ENCODE measurements around the gene BCLAF3.
A peak's percentile ranks its signal among the peaks of the same experiment; 100 is the strongest.

The BCLAF3 gene

DNA sequence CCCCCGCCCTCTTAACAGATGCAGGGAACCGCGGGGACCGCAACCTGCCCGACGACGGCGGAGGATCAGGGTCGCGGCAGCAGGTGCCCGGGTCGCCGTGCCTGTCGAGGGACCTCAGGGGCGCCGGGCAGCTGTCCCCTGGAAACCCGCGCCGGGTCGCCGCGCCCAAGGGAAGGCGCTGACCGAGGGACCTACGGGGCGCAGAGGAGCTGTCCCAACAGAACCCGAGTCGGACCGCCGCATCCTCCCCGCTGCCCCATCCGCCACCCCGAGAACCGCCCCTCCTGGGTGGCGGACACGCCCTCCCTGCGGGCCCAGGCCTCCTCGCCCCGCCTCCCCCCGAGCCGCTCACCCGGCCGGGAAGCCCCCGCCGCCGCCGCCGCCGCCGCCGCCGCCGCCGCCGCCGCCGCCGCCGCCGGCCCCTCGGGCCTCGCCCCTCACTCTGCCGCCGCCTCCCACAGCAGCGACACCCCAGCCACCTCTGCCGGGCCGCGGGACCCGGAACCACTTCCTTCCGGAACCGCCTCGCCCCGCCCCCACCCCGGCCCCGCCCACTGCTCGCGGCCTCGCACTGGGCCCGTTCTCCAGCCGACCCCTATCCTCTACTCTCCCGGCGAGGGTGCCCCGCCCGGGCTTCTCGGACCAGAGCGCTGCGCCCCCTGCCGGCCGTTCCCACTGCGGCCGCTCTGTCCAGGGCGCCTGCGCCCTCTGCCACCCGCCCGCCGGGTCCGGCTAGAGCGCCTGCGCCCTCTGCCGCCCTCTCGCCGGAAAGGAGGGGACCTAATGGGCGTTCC lies at the start of gene BCLAF3 (continued):
- TF ChIP-seq, protein P1, sequence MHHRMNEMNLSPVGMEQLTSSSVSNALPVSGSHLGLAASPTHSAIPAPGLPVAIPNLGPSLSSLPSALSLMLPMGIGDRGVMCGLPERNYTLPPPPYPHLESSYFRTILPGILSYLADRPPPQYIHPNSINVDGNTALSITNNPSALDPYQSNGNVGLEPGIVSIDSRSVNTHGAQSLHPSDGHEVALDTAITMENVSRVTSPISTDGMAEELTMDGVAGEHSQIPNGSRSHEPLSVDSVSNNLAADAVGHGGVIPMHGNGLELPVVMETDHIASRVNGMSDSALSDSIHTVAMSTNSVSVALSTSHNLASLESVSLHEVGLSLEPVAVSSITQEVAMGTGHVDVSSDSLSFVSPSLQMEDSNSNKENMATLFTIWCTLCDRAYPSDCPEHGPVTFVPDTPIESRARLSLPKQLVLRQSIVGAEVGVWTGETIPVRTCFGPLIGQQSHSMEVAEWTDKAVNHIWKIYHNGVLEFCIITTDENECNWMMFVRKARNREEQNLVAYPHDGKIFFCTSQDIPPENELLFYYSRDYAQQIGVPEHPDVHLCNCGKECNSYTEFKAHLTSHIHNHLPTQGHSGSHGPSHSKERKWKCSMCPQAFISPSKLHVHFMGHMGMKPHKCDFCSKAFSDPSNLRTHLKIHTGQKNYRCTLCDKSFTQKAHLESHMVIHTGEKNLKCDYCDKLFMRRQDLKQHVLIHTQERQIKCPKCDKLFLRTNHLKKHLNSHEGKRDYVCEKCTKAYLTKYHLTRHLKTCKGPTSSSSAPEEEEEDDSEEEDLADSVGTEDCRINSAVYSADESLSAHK (tag by site-specific recombination; IDR thresholded peaks at IDR 0.05) = no peak
- TF ChIP-seq ZNF521 (tag by site-specific recombination; IDR thresholded peaks at IDR 0.05) (no peak), ZNF174 (tag by site-specific recombination; IDR thresholded peaks at IDR 0.05) (no peak), ZNF501 (tag by site-specific recombination; IDR thresholded peaks at IDR 0.05) (no peak), ZSCAN30 (tag by site-specific recombination; IDR thresholded peaks at IDR 0.05) (no peak), ZNF19 (tag by site-specific recombination; IDR thresholded peaks at IDR 0.05; ENCODE audit: low read depth) (no peak), ZNF132 (tag by site-specific recombination; IDR thresholded peaks at IDR 0.05; ENCODE audit: borderline replicate concordance) (no peak), RBAK (tag by site-specific recombination; IDR thresholded peaks at IDR 0.05) (no peak), TCF7L2 (IDR thresholded peaks at IDR 0.05; ENCODE audit: borderline replicate concordance, low read depth, low read length) (no peak), KLF8 (tag by site-specific recombination; IDR thresholded peaks at IDR 0.05) (peak; percentile 27; the same call in 1 of the 2 replicates), ZNF830 (tag by site-specific recombination; IDR thresholded peaks at IDR 0.05; ENCODE audit: low read depth) (no peak), ZNF157 (tag by site-specific recombination; IDR thresholded peaks at IDR 0.05) (no peak), ZEB2 (tag by site-specific recombination; IDR thresholded peaks at IDR 0.05) (peak; percentile 36; the same call in 1 of the 2 replicates), YY1 (tag by site-specific recombination; IDR thresholded peaks at IDR 0.05) (no peak), ZNF768 (tag by site-specific recombination; IDR thresholded peaks at IDR 0.05) (no peak)
- TF ChIP-seq, protein P2, sequence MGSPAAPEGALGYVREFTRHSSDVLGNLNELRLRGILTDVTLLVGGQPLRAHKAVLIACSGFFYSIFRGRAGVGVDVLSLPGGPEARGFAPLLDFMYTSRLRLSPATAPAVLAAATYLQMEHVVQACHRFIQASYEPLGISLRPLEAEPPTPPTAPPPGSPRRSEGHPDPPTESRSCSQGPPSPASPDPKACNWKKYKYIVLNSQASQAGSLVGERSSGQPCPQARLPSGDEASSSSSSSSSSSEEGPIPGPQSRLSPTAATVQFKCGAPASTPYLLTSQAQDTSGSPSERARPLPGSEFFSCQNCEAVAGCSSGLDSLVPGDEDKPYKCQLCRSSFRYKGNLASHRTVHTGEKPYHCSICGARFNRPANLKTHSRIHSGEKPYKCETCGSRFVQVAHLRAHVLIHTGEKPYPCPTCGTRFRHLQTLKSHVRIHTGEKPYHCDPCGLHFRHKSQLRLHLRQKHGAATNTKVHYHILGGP (tag by site-specific recombination; IDR thresholded peaks at IDR 0.05) = no peak
- TF ChIP-seq, protein P3, sequence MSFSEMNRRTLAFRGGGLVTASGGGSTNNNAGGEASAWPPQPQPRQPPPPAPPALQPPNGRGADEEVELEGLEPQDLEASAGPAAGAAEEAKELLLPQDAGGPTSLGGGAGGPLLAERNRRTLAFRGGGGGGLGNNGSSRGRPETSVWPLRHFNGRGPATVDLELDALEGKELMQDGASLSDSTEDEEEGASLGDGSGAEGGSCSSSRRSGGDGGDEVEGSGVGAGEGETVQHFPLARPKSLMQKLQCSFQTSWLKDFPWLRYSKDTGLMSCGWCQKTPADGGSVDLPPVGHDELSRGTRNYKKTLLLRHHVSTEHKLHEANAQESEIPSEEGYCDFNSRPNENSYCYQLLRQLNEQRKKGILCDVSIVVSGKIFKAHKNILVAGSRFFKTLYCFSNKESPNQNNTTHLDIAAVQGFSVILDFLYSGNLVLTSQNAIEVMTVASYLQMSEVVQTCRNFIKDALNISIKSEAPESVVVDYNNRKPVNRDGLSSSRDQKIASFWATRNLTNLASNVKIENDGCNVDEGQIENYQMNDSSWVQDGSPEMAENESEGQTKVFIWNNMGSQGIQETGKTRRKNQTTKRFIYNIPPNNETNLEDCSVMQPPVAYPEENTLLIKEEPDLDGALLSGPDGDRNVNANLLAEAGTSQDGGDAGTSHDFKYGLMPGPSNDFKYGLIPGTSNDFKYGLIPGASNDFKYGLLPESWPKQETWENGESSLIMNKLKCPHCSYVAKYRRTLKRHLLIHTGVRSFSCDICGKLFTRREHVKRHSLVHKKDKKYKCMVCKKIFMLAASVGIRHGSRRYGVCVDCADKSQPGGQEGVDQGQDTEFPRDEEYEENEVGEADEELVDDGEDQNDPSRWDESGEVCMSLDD (tag by site-specific recombination; IDR thresholded peaks at IDR 0.05) = peak; percentile 79
- TF ChIP-seq, protein P4, sequence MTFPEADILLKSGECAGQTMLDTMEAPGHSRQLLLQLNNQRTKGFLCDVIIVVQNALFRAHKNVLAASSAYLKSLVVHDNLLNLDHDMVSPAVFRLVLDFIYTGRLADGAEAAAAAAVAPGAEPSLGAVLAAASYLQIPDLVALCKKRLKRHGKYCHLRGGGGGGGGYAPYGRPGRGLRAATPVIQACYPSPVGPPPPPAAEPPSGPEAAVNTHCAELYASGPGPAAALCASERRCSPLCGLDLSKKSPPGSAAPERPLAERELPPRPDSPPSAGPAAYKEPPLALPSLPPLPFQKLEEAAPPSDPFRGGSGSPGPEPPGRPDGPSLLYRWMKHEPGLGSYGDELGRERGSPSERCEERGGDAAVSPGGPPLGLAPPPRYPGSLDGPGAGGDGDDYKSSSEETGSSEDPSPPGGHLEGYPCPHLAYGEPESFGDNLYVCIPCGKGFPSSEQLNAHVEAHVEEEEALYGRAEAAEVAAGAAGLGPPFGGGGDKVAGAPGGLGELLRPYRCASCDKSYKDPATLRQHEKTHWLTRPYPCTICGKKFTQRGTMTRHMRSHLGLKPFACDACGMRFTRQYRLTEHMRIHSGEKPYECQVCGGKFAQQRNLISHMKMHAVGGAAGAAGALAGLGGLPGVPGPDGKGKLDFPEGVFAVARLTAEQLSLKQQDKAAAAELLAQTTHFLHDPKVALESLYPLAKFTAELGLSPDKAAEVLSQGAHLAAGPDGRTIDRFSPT (tag by site-specific recombination; IDR thresholded peaks at IDR 0.05) = peak; percentile 35; the same call in 1 of the 2 replicates
- TF ChIP-seq, protein P5, sequence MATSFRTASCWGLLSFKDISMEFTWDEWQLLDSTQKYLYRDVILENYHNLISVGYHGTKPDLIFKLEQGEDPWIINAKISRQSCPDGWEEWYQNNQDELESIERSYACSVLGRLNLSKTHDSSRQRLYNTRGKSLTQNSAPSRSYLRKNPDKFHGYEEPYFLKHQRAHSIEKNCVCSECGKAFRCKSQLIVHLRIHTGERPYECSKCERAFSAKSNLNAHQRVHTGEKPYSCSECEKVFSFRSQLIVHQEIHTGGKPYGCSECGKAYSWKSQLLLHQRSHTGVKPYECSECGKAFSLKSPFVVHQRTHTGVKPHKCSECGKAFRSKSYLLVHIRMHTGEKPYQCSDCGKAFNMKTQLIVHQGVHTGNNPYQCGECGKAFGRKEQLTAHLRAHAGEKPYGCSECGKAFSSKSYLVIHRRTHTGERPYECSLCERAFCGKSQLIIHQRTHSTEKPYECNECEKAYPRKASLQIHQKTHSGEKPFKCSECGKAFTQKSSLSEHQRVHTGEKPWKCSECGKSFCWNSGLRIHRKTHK (tag by site-specific recombination; IDR thresholded peaks at IDR 0.05) = no peak
- TF ChIP-seq, protein P6, sequence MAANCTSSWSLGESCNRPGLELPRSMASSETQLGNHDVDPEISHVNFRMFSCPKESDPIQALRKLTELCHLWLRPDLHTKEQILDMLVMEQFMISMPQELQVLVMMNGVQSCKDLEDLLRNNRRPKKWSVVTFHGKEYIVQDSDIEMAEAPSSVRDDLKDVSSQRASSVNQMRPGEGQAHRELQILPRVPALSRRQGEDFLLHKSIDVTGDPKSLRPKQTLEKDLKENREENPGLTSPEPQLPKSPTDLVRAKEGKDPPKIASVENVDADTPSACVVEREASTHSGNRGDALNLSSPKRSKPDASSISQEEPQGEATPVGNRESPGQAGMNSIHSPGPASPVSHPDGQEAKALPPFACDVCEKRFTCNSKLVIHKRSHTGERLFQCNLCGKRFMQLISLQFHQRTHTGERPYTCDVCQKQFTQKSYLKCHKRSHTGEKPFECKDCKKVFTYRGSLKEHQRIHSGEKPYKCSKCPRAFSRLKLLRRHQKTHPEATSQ (tag by site-specific recombination; IDR thresholded peaks at IDR 0.05) = no peak
- TF ChIP-seq, protein P7, sequence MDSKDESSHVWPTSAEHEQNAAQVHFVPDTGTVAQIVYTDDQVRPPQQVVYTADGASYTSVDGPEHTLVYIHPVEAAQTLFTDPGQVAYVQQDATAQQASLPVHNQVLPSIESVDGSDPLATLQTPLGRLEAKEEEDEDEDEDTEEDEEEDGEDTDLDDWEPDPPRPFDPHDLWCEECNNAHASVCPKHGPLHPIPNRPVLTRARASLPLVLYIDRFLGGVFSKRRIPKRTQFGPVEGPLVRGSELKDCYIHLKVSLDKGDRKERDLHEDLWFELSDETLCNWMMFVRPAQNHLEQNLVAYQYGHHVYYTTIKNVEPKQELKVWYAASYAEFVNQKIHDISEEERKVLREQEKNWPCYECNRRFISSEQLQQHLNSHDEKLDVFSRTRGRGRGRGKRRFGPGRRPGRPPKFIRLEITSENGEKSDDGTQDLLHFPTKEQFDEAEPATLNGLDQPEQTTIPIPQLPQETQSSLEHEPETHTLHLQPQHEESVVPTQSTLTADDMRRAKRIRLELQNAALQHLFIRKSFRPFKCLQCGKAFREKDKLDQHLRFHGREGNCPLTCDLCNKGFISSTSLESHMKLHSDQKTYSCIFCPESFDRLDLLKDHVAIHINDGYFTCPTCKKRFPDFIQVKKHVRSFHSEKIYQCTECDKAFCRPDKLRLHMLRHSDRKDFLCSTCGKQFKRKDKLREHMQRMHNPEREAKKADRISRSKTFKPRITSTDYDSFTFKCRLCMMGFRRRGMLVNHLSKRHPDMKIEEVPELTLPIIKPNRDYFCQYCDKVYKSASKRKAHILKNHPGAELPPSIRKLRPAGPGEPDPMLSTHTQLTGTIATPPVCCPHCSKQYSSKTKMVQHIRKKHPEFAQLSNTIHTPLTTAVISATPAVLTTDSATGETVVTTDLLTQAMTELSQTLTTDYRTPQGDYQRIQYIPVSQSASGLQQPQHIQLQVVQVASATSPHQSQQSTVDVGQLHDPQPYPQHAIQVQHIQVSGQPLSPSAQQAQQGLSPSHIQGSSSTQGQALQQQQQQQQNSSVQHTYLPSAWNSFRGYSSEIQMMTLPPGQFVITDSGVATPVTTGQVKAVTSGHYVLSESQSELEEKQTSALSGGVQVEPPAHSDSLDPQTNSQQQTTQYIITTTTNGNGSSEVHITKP (tag by site-specific recombination; IDR thresholded peaks at IDR 0.05) = peak; percentile 48
- TF ChIP-seq, protein P8, sequence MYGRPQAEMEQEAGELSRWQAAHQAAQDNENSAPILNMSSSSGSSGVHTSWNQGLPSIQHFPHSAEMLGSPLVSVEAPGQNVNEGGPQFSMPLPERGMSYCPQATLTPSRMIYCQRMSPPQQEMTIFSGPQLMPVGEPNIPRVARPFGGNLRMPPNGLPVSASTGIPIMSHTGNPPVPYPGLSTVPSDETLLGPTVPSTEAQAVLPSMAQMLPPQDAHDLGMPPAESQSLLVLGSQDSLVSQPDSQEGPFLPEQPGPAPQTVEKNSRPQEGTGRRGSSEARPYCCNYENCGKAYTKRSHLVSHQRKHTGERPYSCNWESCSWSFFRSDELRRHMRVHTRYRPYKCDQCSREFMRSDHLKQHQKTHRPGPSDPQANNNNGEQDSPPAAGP (tag by site-specific recombination; IDR thresholded peaks at IDR 0.05) = peak; percentile 15; the same call in 1 of the 2 replicates
